Measurements from ENCODE around the gene RFFL.
A peak's percentile ranks its signal among the peaks of the same experiment; 100 is the strongest.
"Not testable (repeated sequence)": the region's sequence is repeated elsewhere in the genome, so short reads cannot be mapped to it uniquely, and the experiment has no call there.

RFFL gene

DNA sequence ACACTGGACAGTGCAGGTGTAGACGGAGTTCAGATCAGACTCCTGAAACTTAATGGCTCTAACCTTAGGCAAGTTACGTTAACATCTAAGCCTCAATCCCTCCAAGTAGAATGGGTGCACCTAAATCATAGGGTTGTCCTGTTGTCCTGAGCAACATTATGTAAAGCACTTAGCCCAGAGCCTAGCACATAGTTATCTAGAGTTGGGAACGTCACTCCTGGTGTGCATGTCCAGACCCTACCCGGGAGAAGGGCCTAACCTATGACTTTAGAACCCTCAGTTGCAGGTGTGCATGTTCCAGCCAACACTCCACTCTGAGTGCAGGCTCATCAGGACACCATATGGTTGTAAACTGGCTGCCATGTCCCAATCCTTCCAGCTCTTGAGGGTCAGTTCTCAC is 57.2 kb downstream of the RFFL start:
- no peak for DNase-seq (ENCODE audit: low read depth)

DNA sequence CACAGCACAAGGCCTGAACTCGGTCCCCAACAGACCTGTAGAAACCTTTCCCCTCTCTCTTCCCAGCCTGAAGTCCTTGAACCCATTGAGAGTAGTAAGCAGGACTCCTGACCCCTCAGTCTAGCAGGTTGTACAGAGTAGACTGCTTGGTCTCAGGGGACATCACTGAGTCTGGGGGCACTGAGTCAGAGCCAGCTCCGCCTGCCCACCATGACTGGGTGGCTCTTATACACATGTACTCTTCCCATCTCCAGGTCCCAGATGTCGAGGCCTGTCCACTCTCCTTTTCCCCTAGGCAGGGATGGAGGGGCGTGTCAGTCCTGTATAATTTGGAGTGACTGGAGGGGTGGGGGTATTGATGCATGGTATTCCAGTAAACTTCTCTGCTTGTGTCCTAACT is 59.7 kb downstream of the RFFL start:
- DNase-seq (ENCODE audit: low read depth) = no peak

DNA sequence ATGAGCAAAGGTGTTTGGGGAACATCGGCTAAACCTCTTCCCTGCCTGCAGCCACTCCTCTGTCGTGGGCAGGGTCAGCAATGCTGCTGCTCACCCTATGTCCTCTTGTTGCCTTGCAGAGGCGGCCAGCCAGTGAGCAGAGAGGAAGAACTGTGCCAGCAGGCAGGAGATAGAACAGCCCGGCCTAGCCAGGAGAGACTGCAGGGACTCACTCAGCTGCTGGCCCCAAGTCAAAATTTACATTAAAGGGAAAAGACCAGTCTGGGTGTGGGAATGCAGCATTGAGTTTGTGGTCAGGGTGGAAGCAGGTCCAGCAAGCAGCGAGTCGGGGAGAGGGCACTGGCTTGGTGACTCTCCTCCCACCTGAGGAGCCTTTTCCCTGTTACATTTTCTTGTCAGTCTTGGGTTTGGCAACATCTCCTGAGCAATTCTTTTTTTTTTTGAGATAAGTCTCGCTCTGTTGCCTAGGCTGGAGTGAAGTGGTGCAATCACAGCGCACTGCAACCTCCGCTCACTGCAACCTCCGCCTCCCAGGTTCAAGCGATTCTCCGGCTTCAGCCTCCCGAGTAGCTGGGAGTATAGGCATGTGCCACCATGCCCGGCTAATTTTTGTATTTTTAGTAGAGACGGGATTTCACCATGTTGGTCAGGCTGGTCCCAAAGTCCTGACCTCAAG is 60.5 kb downstream of the RFFL start:
- DNase-seq (ENCODE audit: low read depth) = no peak

DNA sequence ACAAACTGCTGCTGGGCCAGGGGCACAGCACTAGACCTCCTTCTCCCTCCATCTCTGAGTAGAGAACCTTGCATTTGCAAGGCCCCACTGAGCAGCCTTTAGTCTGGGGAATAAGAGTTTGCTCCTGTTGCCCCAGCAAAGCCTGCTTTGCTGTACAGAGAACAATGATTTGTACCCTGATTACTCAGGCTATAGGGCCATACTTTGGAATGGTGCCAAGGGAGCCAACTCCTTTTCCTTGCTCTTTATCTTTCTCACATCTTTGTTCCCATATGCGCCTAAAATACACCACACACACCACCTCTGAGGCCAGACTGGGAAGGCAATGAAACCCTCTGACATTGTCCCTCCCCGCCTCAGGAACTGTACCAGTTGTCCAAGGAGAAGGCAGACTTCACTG is 62.0 kb downstream of the RFFL start:
- peak; percentile 12 for DNase-seq (ENCODE audit: low read depth)

DNA sequence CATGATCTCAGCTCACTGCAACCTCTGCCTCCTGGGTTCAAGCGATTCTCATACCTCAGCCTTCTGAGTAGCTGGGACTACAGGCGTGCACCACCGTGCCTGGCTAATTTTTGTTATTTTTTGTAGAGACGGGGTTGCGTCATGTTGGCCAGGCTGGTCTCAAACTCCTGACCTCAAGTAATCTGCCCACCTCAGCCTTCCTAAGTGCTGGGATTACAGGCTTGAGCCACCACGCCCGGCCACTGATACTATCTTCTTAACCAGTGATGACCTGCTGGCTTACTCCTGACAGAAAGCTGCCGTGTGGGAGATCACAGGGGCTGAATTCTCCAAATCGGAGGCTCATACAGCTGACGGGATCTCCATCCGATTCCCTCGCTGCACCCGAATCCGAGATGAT is 62.5 kb downstream of the RFFL start:
- not testable (repeated sequence) for DNase-seq (ENCODE audit: low read depth)

DNA sequence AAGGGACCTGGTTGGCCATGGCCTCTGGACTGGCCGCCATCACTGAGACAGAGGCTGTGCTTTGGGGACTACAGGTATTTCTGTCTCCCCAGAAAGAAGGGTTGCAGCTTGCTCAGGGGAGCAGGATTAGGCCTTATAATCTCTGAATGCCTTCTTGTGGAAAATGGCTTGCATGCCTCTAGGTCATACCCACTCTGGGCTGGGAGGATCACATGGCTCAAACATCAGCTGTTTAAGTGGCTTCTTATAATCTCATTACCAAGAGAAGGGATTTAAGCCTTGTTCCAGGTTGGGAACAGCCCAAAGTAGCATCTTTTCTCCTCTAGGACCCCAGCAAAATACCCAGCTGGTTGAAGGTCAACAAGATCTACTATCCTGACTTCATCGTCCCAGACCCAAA is 64.1 kb downstream of the RFFL start:
- no peak for DNase-seq (ENCODE audit: low read depth)

DNA sequence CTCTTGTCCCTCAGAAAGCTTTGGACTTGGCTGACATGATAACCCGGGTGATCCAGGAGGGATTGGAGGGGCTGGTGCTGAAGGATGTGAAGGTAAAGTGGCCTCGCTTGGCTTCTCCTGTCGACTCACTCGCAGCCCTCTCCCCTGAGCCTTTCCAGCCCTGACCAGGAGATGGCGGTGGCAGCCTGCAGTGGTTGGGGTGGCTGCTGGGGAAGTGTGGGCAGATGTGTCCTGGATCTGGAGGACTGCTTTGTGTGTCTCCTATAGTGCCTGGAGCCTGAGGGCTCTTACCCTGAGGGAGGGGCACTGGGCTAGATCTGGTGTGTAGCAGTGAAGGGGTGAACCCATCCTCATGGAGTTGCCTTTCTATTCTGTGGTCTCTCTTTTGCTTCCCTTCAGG is 65.3 kb downstream of the RFFL start:
- DNase-seq (ENCODE audit: low read depth) = peak; percentile 68

DNA sequence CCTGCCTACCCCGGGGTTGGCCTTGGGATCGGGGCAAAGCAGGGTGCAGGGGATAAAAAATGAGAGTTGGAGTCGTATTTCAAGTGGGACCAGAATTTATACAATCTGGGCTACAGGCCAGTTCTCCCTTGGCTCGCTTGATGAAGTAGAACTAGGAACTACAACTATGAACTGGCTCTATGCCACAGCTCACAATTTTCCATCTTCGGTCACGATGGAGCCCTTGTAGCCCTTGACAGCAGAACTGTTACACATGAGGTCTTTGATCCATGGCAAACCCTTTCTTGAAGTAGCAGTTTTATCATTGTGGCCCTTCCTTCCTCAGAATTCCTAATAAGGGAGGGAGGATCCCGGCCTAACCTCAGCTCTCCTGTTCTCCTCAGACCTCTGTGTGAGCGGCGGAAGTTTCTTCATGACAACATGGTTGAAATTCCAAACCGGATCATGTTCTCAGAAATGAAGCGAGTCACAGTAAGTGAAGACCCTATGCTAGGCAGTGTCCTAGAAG is 66.1 kb downstream of the RFFL start:
- peak; percentile 80 for DNase-seq (ENCODE audit: low read depth)

DNA sequence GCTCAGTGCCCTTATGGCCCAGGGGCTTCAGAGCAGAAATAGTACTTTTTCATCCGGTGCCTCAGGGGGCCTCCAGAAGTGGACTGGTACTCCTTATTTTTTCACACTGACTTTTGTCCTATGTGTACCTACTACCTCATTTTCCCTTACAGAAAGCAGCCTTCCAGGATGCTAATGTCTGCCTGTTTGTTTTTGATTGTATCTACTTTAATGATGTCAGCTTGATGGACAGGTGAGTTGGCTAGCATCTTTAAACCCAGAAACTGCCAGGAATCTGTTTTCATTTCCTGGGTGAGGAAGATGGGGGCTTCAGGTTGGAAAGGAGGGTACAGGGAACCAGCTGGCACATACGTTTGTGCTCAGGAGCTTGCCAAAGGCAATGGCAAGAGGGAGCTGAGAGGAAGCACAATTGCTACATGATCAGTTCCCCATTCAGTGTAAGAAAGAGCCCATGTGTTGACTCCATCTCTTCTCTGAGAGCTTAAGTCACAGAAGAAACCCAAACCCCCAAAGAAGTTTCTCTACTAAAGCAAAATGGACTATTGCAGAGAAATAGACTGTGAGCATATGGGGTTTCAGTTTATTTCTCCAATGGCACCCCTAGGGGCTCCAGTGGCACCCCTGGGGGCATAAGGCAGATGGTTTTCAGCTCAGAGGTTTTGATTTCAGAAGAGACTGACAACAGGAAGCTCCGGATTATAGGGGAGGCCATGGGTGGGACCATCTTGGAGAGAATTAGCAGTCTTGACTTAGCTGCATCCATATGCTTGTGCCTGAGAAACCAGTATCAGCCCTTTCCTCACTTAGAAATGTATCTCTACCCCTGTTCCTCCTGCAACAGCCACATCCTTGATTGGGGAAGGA is 66.9 kb downstream of the RFFL start:
- no peak for DNase-seq (ENCODE audit: low read depth)

DNA sequence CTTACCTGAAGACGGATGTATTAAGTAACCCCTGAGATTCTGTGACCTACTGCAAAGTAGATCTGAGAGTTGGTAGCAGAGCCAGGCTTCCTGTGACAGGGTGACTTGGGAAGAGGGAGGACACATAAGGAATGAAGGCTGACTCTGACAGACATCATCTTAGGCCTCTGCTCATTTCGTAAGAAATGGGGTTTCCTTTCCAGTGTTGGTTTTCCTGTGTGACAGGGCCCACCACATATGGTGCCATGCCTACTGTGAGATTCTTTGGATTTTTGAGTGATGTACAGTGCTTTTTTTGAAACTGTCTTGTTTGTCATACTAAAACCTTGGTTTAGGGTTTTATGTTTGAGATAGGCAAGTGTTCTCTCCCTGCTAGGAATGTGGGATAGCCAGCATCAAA is 70.5 kb downstream of the RFFL start:
- peak; percentile 37 for DNase-seq (ENCODE audit: low read depth)

DNA sequence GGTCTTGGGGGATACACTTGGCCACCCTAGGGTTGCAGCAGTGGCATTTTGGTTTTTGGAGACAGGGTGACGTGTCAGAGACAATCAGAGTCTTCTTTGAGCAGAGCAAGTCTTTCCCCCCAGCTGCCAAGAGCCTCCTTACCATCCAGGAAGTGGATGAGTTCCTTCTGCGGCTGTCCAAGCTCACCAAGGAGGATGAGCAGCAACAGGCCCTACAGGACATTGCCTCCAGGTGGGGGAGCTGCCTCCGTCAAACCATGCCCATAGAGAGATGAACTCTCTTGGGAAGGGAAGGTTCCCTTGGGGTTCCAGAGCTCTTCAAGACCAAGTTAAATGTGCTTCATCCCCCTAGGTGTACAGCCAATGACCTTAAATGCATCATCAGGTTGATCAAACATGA is 71.9 kb downstream of the RFFL start:
- no peak for DNase-seq (ENCODE audit: low read depth)

DNA sequence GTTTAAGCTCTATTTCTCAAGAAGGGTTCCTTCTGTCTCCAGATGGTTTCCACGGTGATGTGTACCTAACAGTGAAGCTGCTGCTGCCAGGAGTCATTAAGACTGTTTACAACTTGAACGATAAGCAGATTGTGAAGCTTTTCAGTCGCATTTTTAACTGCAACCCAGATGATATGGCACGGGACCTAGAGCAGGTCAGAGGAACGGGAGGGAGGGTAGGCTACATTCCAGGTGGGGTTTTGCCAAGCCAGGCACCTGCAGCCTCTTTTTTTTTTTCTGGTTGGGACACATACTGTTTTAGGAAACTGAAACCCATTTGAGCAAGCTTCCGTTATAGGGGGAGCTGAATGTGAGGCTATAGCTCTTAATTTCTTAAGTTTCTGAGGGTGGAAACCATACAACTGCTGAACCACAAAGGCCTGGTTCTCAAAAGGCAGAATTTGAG is 72.6 kb downstream of the RFFL start:
- no peak for DNase-seq (ENCODE audit: low read depth)

DNA sequence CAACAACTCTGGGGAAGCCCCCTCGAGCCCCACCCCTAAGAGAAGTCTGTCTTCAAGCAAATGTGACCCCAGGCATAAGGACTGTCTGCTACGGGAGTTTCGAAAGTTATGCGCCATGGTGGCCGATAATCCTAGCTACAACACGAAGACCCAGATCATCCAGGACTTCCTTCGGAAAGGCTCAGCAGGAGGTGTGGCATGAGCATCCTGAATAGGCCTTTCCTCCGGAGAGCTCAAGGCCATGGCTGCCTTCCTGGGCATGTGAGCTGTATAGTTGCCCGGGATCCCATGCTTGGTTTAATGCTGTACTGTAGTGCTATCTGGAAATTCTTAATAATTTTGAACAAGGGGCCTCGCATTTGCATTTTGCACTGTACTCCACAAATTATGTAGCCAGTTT is 74.0 kb downstream of the RFFL start:
- DNase-seq (ENCODE audit: low read depth) = no peak

DNA sequence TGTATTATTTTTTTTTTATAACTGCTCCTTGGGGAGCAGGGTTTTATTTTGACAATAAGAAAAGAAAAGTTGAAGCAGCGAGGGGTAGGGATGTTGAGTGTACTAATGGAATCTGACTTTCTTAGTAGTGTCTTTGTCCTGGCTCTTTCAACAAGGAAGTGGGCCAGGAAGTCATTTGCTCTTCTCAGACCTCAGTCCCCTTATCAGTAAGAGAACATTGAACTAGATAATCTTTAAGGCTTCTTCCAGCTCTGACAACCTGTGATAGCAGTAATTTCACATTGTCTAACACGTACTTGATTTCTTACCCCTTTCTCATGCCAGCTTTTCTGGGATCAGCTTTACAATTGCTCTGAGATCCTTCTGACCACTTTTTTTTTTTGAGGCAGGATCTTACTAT is 74.9 kb downstream of the RFFL start:
- no peak for DNase-seq (ENCODE audit: low read depth)

DNA sequence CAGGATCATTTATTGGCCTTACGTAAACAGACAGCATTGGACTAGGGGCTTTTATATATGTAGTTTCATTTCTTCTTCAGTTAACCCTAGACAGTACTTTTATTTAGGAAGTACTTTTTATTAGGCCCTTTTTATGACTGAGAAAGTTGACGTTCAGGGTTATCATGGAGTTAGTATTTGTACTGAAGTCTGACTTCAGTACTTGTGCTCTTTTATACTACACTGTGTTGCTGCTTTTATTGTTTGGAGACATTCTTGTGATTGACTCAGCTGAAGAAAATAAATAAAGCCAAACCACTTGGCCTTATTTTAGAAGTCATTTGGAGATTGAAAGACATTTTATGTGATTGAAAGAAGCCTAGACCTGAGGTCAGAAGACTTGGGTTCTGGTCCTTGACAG is 76.3 kb downstream of the RFFL start:
- no peak for DNase-seq (ENCODE audit: low read depth)

DNA sequence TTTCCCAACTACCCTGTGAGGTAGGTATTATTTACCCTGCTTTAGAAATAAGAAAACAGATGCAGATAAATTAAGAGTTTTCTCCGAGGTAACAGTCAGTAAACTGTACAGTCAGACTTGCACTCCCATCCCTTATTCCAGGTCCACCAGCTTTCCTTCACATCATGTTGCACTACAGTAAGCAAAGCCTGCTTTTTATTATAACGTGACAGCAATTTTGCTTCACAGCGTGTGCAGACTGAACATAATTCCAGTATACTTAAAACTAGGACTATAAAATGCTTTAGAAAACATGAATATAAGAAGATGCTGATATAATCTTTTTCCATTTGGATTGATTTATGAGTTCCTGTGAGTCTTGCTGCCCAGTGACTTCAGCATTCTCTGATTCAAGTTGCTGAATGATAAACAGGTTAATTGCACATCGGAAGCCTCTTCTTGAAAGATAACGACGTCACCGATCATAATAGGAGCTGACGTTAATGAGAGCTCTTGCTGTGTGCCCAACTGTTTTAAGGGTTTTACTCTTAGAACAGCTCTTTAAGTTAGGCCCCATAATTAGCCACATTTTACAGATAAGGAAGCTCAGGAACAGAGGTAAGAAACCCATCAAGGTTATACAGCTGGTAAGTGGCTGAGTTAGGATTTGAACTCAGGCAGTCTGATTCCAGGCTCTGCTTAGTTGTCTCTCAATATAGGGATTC is 81.8 kb downstream of the RFFL start:
- DNase-seq (ENCODE audit: low read depth) = peak; percentile 55

DNA sequence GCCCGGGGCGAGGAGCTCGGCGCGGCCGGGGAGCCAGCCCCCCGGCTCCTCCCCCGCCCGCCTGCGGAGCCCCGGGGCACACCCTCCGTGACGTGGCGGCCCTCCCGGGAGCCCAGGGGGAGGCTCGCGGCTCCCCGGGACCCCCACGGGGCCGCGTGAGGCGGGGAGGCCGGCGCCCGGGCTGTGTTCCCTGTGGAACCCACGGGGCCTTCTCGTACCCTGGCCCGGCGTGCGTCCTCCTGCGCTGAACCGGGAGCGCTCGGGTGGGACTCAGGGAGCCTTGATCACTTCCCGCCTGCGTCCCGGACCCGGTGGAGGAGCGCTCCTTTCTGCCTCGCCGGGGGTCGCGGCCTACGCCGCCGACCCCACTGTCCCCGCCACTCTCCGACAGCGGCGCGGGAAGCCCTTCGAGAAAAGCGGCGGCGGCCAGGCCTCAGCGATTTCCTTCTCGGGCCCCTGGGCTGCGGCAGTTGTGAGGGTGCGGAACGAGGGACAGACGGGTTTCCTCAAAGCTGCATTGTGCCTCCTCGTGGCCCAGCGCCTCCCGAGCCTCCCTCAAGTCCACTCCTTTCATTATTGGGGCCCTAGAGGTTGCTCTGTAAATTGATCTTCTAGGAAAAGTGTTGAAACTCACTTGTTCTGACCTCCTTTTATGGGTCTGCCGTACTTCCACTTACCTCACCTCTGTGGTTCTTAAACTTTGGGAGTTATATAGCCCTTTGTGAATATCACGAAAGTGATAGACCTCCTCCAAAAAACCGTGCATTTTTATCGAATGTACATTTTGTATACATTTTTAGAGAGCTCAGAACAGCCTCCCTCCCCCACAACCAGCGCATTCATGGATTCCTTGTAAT is 82.6 kb downstream of the RFFL start:
- peak; percentile 87 for DNase-seq (ENCODE audit: low read depth)

DNA sequence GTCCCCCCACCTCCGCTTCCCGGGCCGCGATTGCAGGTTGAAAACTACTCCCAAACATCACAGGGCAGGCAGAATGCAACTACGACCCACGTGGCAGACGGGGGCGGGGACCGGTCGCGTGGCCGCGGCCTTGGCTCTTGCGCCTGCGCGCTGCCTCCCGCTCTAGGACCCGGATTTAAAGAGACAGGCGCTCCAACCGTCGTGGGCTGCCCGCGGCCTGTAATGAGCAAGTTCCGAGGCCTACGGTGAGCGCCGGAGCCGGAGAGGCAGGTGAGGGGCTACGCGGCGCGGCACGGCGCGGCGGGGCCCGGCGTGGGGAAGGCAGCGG is 83.2 kb downstream of the RFFL start, which contains the start of gene LIG3:
Gene LIG3, plus strand, starts transcription at position 160 of the 328 bp plus-strand sequence. CDS start 2,494 bp downstream, outside the sequence.
- peak; percentile 93 for DNase-seq (ENCODE audit: low read depth)

DNA sequence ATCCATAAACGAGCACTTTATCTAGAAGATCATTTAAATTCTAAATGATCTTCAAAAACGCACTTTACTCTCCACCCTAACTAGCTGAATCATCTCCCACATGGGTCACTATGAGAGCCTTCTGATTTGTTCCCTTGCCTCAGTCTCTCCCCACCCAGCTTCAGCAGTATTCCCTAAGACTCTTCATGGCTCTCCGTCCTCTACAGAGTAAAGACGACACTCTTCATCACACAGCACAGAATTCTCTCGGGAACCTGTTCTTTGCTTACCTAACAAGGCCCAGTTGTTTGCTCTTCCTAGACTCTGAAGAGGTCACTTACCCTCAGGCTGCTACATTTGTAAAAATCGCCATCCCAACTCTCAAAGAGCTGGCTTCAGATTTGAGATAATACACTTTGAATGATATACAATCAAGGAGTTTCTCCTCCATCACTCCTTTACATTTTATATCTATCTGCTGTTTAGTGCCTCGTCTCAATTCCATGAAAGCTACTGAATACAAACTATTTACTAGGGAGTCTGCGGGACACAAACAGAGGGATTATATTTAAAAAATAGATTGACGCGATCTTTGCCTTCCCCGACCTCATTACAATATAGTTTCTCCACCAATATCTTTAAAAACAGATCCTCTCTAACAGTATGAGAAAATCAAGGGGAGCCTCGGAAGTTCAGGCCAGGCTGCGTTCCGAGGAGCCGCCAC is 83.7 kb downstream of the RFFL start:
- peak; percentile 43 for DNase-seq (ENCODE audit: low read depth)

DNA sequence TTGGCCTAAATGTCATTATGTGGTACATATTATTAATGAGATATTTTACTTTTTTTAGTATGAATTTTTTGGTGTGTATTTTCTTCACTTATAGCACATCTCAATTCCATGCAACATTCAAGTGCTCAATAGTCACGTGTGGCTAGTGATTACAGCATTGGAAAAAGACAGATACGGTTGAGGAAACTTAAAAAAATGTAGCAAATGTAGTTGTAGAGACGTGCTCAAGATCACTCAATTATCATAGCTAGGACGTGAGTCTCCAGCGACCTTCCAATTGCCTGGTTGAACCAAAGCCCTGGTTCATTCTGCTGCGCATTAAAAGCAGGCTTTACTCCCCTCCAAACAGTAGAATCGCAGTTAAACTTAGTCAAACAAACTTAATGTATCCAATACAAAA is 84.4 kb downstream of the RFFL start:
- DNase-seq (ENCODE audit: low read depth) = no peak

All from EH (cell line).